ENCODE measurements around the gene CTIF. TPM values are rescaled to one million over a fixed set of nuclear protein-coding genes. Genes with fewer than 3 reads are reported as not detected.

CTIF gene
- total RNA-seq, 1 experiment from 2014 or later = 3.7 TPM

GRCh38 chr18:48832938-48833700, 294.3 kb downstream of the CTIF start:
- in situ Hi-C loops (cut with HindIII; ENCODE audit: low pct_unique_long_range_greater_than_20kb, low sequenced_read_pairs) = no loop called here
- DNase-seq (ENCODE audit: low read depth, low spot score) = peak; percentile 49

GRCh38 chr18:48833701-48834412, 295.0 kb downstream of the CTIF start:
- DNase-seq (ENCODE audit: low read depth, low spot score) = no peak

GRCh38 chr18:48834413-48835031, 295.7 kb downstream of the CTIF start:
- DNase-seq (ENCODE audit: low read depth, low spot score) = peak; percentile 85
- in situ Hi-C loops (cut with HindIII; ENCODE audit: low pct_unique_long_range_greater_than_20kb, low sequenced_read_pairs) = no loop called here

More at GRCh38 chr18:48833701-48834412, 295.0 kb downstream of the CTIF start:
- in situ Hi-C loops (cut with HindIII; ENCODE audit: low pct_unique_long_range_greater_than_20kb, low sequenced_read_pairs) = no loop called here

GRCh38 chr18:48835119-48835518, 296.3 kb downstream of the CTIF start:
- no peak for DNase-seq (ENCODE audit: low read depth, low spot score)
- in situ Hi-C loops (cut with HindIII; ENCODE audit: low pct_unique_long_range_greater_than_20kb, low sequenced_read_pairs) = no loop called here

GRCh38 chr18:48835745-48836170, 296.9 kb downstream of the CTIF start:
- in situ Hi-C loops (cut with HindIII; ENCODE audit: low pct_unique_long_range_greater_than_20kb, low sequenced_read_pairs) = no loop called here
- DNase-seq (ENCODE audit: low read depth, low spot score) = no peak

GRCh38 chr18:48836231-48836805, 297.5 kb downstream of the CTIF start:
- in situ Hi-C loops (cut with HindIII; ENCODE audit: low pct_unique_long_range_greater_than_20kb, low sequenced_read_pairs) = no loop called here
- DNase-seq (ENCODE audit: low read depth, low spot score) = no peak

- no peak for DNase-seq (ENCODE audit: low read depth, low spot score)
- in situ Hi-C loops (cut with HindIII; ENCODE audit: low pct_unique_long_range_greater_than_20kb, low sequenced_read_pairs) = no loop called here
Observed at GRCh38 chr18:48836806-48837615, 298.2 kb downstream of the CTIF start.

- DNase-seq (ENCODE audit: low read depth, low spot score) = no peak
- in situ Hi-C loops (cut with HindIII; ENCODE audit: low pct_unique_long_range_greater_than_20kb, low sequenced_read_pairs) = no loop called here
Observed at GRCh38 chr18:48837676-48838075, 298.8 kb downstream of the CTIF start.

- in situ Hi-C loops (cut with HindIII; ENCODE audit: low pct_unique_long_range_greater_than_20kb, low sequenced_read_pairs) = no loop called here
Observed at GRCh38 chr18:48838166-48838775, 299.4 kb downstream of the CTIF start.

GRCh38 chr18:48838921-48839818, 300.3 kb downstream of the CTIF start:
- in situ Hi-C loops (cut with HindIII; ENCODE audit: low pct_unique_long_range_greater_than_20kb, low sequenced_read_pairs) = no loop called here
- DNase-seq (ENCODE audit: low read depth, low spot score) = no peak

More at GRCh38 chr18:48838166-48838775, 299.4 kb downstream of the CTIF start:
- DNase-seq (ENCODE audit: low read depth, low spot score) = no peak

- in situ Hi-C loops (cut with HindIII; ENCODE audit: low pct_unique_long_range_greater_than_20kb, low sequenced_read_pairs) = no loop called here
- DNase-seq (ENCODE audit: low read depth, low spot score) = no peak
Observed at GRCh38 chr18:48839819-48840490, 301.1 kb downstream of the CTIF start.

GRCh38 chr18:48840491-48840877, 301.7 kb downstream of the CTIF start:
- in situ Hi-C loops (cut with HindIII; ENCODE audit: low pct_unique_long_range_greater_than_20kb, low sequenced_read_pairs) = no loop called here
- DNase-seq (ENCODE audit: low read depth, low spot score) = peak; percentile 11

GRCh38 chr18:48841381-48842258, 302.8 kb downstream of the CTIF start:
- in situ Hi-C loops (cut with HindIII; ENCODE audit: low pct_unique_long_range_greater_than_20kb, low sequenced_read_pairs) = no loop called here
- DNase-seq (ENCODE audit: low read depth, low spot score) = no peak

GRCh38 chr18:48842259-48843061, 303.6 kb downstream of the CTIF start:
- no peak for DNase-seq (ENCODE audit: low read depth, low spot score)
- in situ Hi-C loops (cut with HindIII; ENCODE audit: low pct_unique_long_range_greater_than_20kb, low sequenced_read_pairs) = no loop called here
